IMR-90 (cell line): Measurements from ENCODE around the gene WIPF2. TPM values are rescaled to one million over a fixed set of nuclear protein-coding genes. Genes with fewer than 3 reads are reported as not detected.

Source experiments
- ATAC-seq: fragments of 200-7000 bp; cut with Tn5 transposase; 2 replicates; pipeline ENCODE4 v1.9.1; 2020; ENCODE audit warnings: low read depth, mild to moderate bottlenecking, moderate library complexity
- BruUV-seq: library from RNA; stranded (reverse); fragments of 400-500 nt; replicated peaks from 2 replicates; lab custom pipeline; 2021; lab: Mats Ljungman, UMichigan
- CTCF ChIA-PET: fragments of 300-600 bp; formaldehyde crosslinking; extraction: SDS; loops from one replicate; lab custom pipeline; 2021; ENCODE audit warnings: antibody characterized with exemption; lab: Yijun Ruan, JAX
- POLR2A ChIA-PET: fragments of 300-600 bp; sonication (Branson Sonifier 250); formaldehyde crosslinking; loops from one replicate; lab custom pipeline; 2022; ENCODE audit warnings: antibody characterized with exemption; ENCODE audit not compliant: unreplicated experiment; lab: Charles Lee
- DNase-seq: peaks from one replicate; pipeline ENCODE4 v3.0.0; 2013
- H2AFZ ChIP-seq: replicated peaks from 2 replicates; pipeline ENCODE3; 2013; ENCODE audit warnings: low read length, mild to moderate bottlenecking; ENCODE audit not compliant: poor library complexity
- H2AK5ac ChIP-seq: 2 replicates; pipeline ENCODE4 v1.6.1; 2013; ENCODE audit warnings: low read depth, low read length, inconsistent platforms
- H2AK9ac ChIP-seq: replicated peaks from 2 replicates; pipeline ENCODE3; 2013; ENCODE audit warnings: mild to moderate bottlenecking, low read depth, low read length, moderate library complexity; ENCODE audit not compliant: poor library complexity
- H2BK120ac ChIP-seq: 2 replicates; pipeline ENCODE4 v1.6.1; 2013; ENCODE audit warnings: low read depth, low read length, inconsistent platforms
- H2BK15ac ChIP-seq: 3 replicates; pipeline ENCODE4 v1.6.1; 2013; ENCODE audit warnings: low read depth, low read length, inconsistent platforms
- H2BK20ac ChIP-seq: 2 replicates; pipeline ENCODE4 v1.6.1; 2013; ENCODE audit warnings: low read depth, mild to moderate bottlenecking, inconsistent platforms, low read length, moderate library complexity
- H2BK5ac ChIP-seq: 2 replicates; pipeline ENCODE4 v1.6.1; 2013; ENCODE audit warnings: mild to moderate bottlenecking, low read depth, low read length, inconsistent platforms; ENCODE audit not compliant: poor library complexity, severe bottlenecking
- H3K14ac ChIP-seq: replicated peaks from 2 replicates; pipeline ENCODE4 v1.6.1; 2013; ENCODE audit warnings: low read depth, low read length, inconsistent platforms
- H3K18ac ChIP-seq: 2 replicates; pipeline ENCODE4 v1.6.1; 2013; ENCODE audit warnings: low read depth, low read length, control low read depth
- H3K23ac ChIP-seq: 2 replicates; pipeline ENCODE4 v1.6.1; 2013; ENCODE audit warnings: low read depth, low read length, inconsistent platforms
- H3K27ac ChIP-seq: 2 replicates; pipeline ENCODE4 v1.5.1; 2013; ENCODE audit warnings: mild to moderate bottlenecking, control low read depth, low read length; ENCODE audit not compliant: insufficient read depth
- H3K27me3 ChIP-seq: 2 replicates; pipeline ENCODE4 v1.6.1; 2013; ENCODE audit warnings: low read length; ENCODE audit not compliant: control insufficient read depth, insufficient read depth
- H3K36me3 ChIP-seq: 2 replicates; pipeline ENCODE4 v1.6.1; 2013; ENCODE audit warnings: low read length, mixed read lengths; ENCODE audit not compliant: control insufficient read depth, insufficient read depth
- H3K4ac ChIP-seq: 2 replicates; pipeline ENCODE4 v1.6.1; 2013; ENCODE audit warnings: low read depth, low read length, inconsistent platforms
- H3K4me1 ChIP-seq: 2 replicates; pipeline ENCODE4 v1.6.1; 2013; ENCODE audit warnings: low read length, mixed read lengths; ENCODE audit not compliant: control insufficient read depth, insufficient read depth
- H3K4me2 ChIP-seq: 2 replicates; pipeline ENCODE4 v1.6.1; 2013; ENCODE audit warnings: low read depth, mild to moderate bottlenecking, control low read depth, low read length, moderate library complexity
- H3K4me3 ChIP-seq: 2 replicates; pipeline ENCODE4 v1.5.1; 2013; ENCODE audit warnings: low read depth, mild to moderate bottlenecking, control low read depth, low read length, moderate library complexity; ENCODE audit not compliant: insufficient read depth
- H3K56ac ChIP-seq: 2 replicates; pipeline ENCODE4 v1.6.1; 2013; ENCODE audit warnings: low read length, inconsistent platforms; ENCODE audit not compliant: insufficient read depth; ENCODE audit errors: extremely low read depth
- H3K79me1 ChIP-seq, 2 experiments: 2 replicates each; pipeline ENCODE4 v1.6.1; 2013; ENCODE audit warnings: low read length in 2 of 2, inconsistent platforms in 1 of 2, low read depth in 1 of 2
- H3K9ac ChIP-seq: 2 replicates; pipeline ENCODE4 v1.6.1; 2013; ENCODE audit warnings: low read depth, low read length, control low read depth
- H3K9me1 ChIP-seq: 2 replicates; pipeline ENCODE4 v1.6.1; 2013; ENCODE audit warnings: low read length, inconsistent platforms; ENCODE audit not compliant: insufficient read depth
- H3K9me3 ChIP-seq: 2 replicates; pipeline ENCODE4 v1.6.1; 2013; ENCODE audit warnings: low read length; ENCODE audit not compliant: control insufficient read depth, insufficient read depth
- H4K20me1 ChIP-seq: 2 replicates; pipeline ENCODE4 v1.6.1; 2013; ENCODE audit warnings: low read length, inconsistent platforms; ENCODE audit not compliant: insufficient read depth
- H4K5ac ChIP-seq: 2 replicates; pipeline ENCODE4 v1.6.1; 2013; ENCODE audit warnings: mild to moderate bottlenecking, low read depth, low read length, control low read depth
- H4K8ac ChIP-seq, 2 experiments: 2 replicates each; pipeline ENCODE4 v1.6.1; 2013; ENCODE audit warnings: low read depth in 2 of 2, low read length in 2 of 2, control low read depth in 1 of 2, inconsistent platforms in 1 of 2
- H4K91ac ChIP-seq: 2 replicates; pipeline ENCODE4 v1.6.1; 2013; ENCODE audit warnings: low read depth, low read length, inconsistent platforms; ENCODE audit not compliant: insufficient read depth
- BHLHE40 ChIP-seq: fragments of 150-350 bp; IDR thresholded peaks from 2 replicates; pipeline ENCODE4 v1.6.1; 2016; ENCODE audit warnings: mild to moderate bottlenecking, low read depth, low read length
- CEBPB ChIP-seq: IDR thresholded peaks from 2 replicates; pipeline ENCODE4 v1.6.1; 2012; ENCODE audit warnings: low read depth, low read length, improper control_type of control experiment
- CHD1 ChIP-seq: IDR thresholded peaks from 2 replicates; pipeline ENCODE4 v1.6.1; 2012; ENCODE audit warnings: low read depth, low read length, improper control_type of control experiment
- CTCF ChIP-seq: conservative IDR thresholded peaks from 2 replicates; pipeline ENCODE4 v1.5.1; 2012; ENCODE audit warnings: mild to moderate bottlenecking, low read depth, low read length, improper control_type of control experiment
- ELK1 ChIP-seq: fragments of 150-350 bp; IDR thresholded peaks from 2 replicates; pipeline ENCODE4 v1.6.1; 2016; ENCODE audit warnings: low read depth, mild to moderate bottlenecking, low read length, moderate library complexity, borderline replicate concordance
- FOS ChIP-seq: fragments of 150-350 bp; IDR thresholded peaks from 2 replicates; pipeline ENCODE4 v1.6.1; 2016; ENCODE audit warnings: low read depth, low read length
- MAFK ChIP-seq: IDR thresholded peaks from 2 replicates; pipeline ENCODE4 v1.6.1; 2012; ENCODE audit warnings: low read depth, low read length, improper control_type of control experiment
- MAZ ChIP-seq: IDR thresholded peaks from 2 replicates; pipeline ENCODE4 v1.6.1; 2012; ENCODE audit warnings: low read depth, mild to moderate bottlenecking, low read length, improper control_type of control experiment, moderate library complexity, borderline replicate concordance
- MXI1 ChIP-seq: IDR thresholded peaks from 2 replicates; pipeline ENCODE4 v1.6.1; 2012; ENCODE audit warnings: low read depth, mild to moderate bottlenecking, low read length, moderate library complexity, borderline replicate concordance
- NFE2L2 ChIP-seq: fragments of 150-350 bp; IDR thresholded peaks from 2 replicates; pipeline ENCODE4 v1.6.1; 2016; ENCODE audit warnings: low read depth, mild to moderate bottlenecking, low read length
- POLR2A ChIP-seq: IDR thresholded peaks from 2 replicates; pipeline ENCODE4 v1.6.1; 2012; ENCODE audit warnings: mild to moderate bottlenecking, low read depth, low read length
- RAD21 ChIP-seq: IDR thresholded peaks from 2 replicates; pipeline ENCODE4 v1.6.1; 2012; ENCODE audit warnings: low read length, improper control_type of control experiment
- RCOR1 ChIP-seq: IDR thresholded peaks from 2 replicates; pipeline ENCODE4 v1.6.1; 2012; ENCODE audit warnings: mild to moderate bottlenecking, low read length, improper control_type of control experiment; ENCODE audit not compliant: insufficient replicate concordance
- RFX5 ChIP-seq: IDR thresholded peaks from 2 replicates; pipeline ENCODE4 v1.8.0; 2012; ENCODE audit warnings: low read depth, mild to moderate bottlenecking, low read length, moderate library complexity
- SMC3 ChIP-seq: fragments of 150-350 bp; IDR thresholded peaks from 2 replicates; pipeline ENCODE4 v1.6.1; 2016; ENCODE audit warnings: low read depth, mild to moderate bottlenecking, antibody characterized with exemption, low read length, moderate library complexity
- USF2 ChIP-seq: fragments of 150-350 bp; IDR thresholded peaks from 2 replicates; pipeline ENCODE4 v1.6.1; 2017; ENCODE audit warnings: mild to moderate bottlenecking, antibody characterized with exemption, low read length, low read depth
- WGBS, 2 experiments: methylation state at CpG; one replicate each; pipeline versions ENCODE4 v1.1.5 to v1.1.7; 2013; ENCODE audit warnings: missing lambda C conversion rate in 2 of 2; ENCODE audit not compliant: insufficient read length in 1 of 2; ENCODE audit errors: extremely low coverage in 2 of 2; 5-methylcytosine and 5-hydroxymethylcytosine counted together
- dilution Hi-C: fragments of 300-500 bp; cut with HindIII; formaldehyde crosslinking; loops from one replicate; pipeline ENCODE4 v1.14.3; 2018; ENCODE audit warnings: low sequenced_read_pairs; ENCODE audit not compliant: unreplicated experiment
- in situ Hi-C: fragments of 300-500 bp; cut with MboI; formaldehyde crosslinking; loops from 3 replicates; pipeline ENCODE4 v1.14.3; 2019; ENCODE audit warnings: low sequenced_read_pairs, inconsistent platforms, mixed read lengths
- intact Hi-C: fragments of 100-400 bp; cut with micrococcal nuclease; formaldehyde crosslinking; loops from 2 replicates; pipeline ENCODE4 v1.10.0; 2022
- polyA plus RNA-seq, 3 experiments: library from polyadenylated mRNA; depleted of rRNA; stranded (reverse); fragments of >200 nt; gene quantifications; 2 replicates each; pipeline ENCODE4 v1.2.3, GENCODE V29; 2012; ENCODE audit warnings: low replicate concordance in 1 of 3
- total RNA-seq: library from RNA; depleted of rRNA; stranded (reverse); fragments of >200 nt; gene quantifications from 2 replicates; pipeline ENCODE4 v1.2.3, GENCODE V29; 2012

Gene WIPF2
- total and polyA plus RNA-seq, 2 of the 4 experiments (the other 2 are of a cell fraction) = 2.0 to 8.9 TPM

GRCh38 chr17:40279402-40279801 is 60.3 kb downstream of the WIPF2 start:
- no TSS peak for BruUV-seq
- Histone ChIP-seq H3K23ac (no peak overlapping the region), H3K9me1 (peaks cover 6% of the 10 kb centered on the region), H2BK120ac (no peak overlapping the region), H3K36me3 (peaks cover 47% of the 10 kb centered on the region), H3K18ac (no peak overlapping the region), H4K91ac (no peak overlapping the region), H3K4me3 (no peak overlapping the region), H3K4ac (no peak overlapping the region), H3K14ac (no peak overlapping the region), H4K20me1 (peaks cover 5% of the 10 kb centered on the region; the same call in 1 of the 2 replicates), H2AFZ (no peak overlapping the region), H2BK15ac (no peak overlapping the region), H4K5ac (no peak overlapping the region), H3K27ac (no peak overlapping the region), H3K9ac (no peak overlapping the region), H4K8ac (no peak overlapping the region), H3K27me3 (no peaks in the 10 kb centered on the region), H3K79me1 (peaks cover 0 to 4% of the 10 kb centered on the region in 2 experiments; a peak in 1 of 4 replicates), H3K4me1 (peaks cover 6% of the 10 kb centered on the region), H2BK5ac (no peak overlapping the region), H3K4me2 (no peak overlapping the region), H2AK5ac (no peak overlapping the region), H2BK20ac (no peak overlapping the region), H3K56ac (no peak overlapping the region), H2AK9ac (no peak overlapping the region), H3K9me3 (no peaks in the 10 kb centered on the region)
- ChIA-PET POLR2A (no interaction called here), CTCF (interaction anchor here (0.6 kb wide), 1 partner anchor 28 kb away, joined by 3 read pairs; no protein-coding TSS in a partner anchor)
- TF ChIP-seq SMC3 (no peak), MAZ (no peak), RCOR1 (no peak), USF2 (no peak), ELK1 (no peak), FOS (no peak), NFE2L2 (no peak), MXI1 (no peak), CTCF (no peak), MAFK (no peak), CEBPB (no peak), CHD1 (no peak), POLR2A (no peak), RFX5 (no peak), BHLHE40 (no peak), RAD21 (no peak)
- no peak for DNase-seq
- intact Hi-C loops = loop anchor here (5.0 kb wide), 1 partner anchor 37 kb away; no protein-coding TSS in a partner anchor
- no peak for ATAC-seq
- in situ Hi-C loops = no loop called here
- no CpG with 5 or more reads among the region's 4 CpGs for WGBS, 2 experiments
- dilution Hi-C loops = no loop called here
